ENCODE measurements around the gene CCDC134. TPM values are rescaled to one million over a fixed set of nuclear protein-coding genes. Genes with fewer than 3 reads are reported as not detected.

The CCDC134 gene
- polyA plus RNA-seq, 4 donors, result 2.2 to 7.6 (median 3.7) TPM

Other genes with a start within 250 kb of the CCDC134 start
- gene CSDC2, start 239.7 kb upstream of the CCDC134 start, polyA plus RNA-seq, result 1 to 10 TPM in 2 of 4 donors, under 1 TPM in 2; 0.45 to 2.7 (median 1.3) TPM
- gene PMM1, start 210.8 kb upstream of the CCDC134 start, polyA plus RNA-seq, result 100 to 1,000 TPM in 2 of 4 donors, 10 to 100 TPM in 2; 45.5 to 125 (median 90.4) TPM
- gene DESI1, start 179.6 kb upstream of the CCDC134 start, polyA plus RNA-seq, result 10 to 100 TPM; 16.5 to 33.4 (median 21.4) TPM
- 100 to 1,000 TPM; 138 to 248 (median 166) TPM for gene XRCC6, start 179.4 kb upstream of the CCDC134 start, polyA plus RNA-seq
- 100 to 1,000 TPM in 3 of 4 donors, 10 to 100 TPM in 1; 82.1 to 149 (median 113) TPM for gene SNU13, start 111.8 kb upstream of the CCDC134 start, polyA plus RNA-seq
- 10 to 100 TPM in 1 of 4 donors, 1 to 10 TPM in 3; 1.1 to 16.8 (median 4.2) TPM for gene MEI1, start 101.2 kb upstream of the CCDC134 start, polyA plus RNA-seq
- 10 to 100 TPM; 14.1 to 82.2 (median 48.1) TPM for gene SREBF2, start 32.4 kb downstream of the CCDC134 start, polyA plus RNA-seq
- under 1 TPM in 2 of 4 donors, not detected in 2; 0.04 to 0.10 TPM for gene SHISA8, start 114.4 kb downstream of the CCDC134 start, polyA plus RNA-seq
- gene TNFRSF13C, start 126.1 kb downstream of the CCDC134 start, polyA plus RNA-seq, result 1 to 10 TPM in 2 of 4 donors, under 1 TPM in 1, not detected in 1; 0.54 to 2.5 (median 1.3) TPM
- gene CENPM, start 146.5 kb downstream of the CCDC134 start, polyA plus RNA-seq, result 10 to 100 TPM in 2 of 4 donors, 1 to 10 TPM in 2; 2.2 to 42.0 (median 8.0) TPM
- gene SEPTIN3, start 168.8 kb downstream of the CCDC134 start, polyA plus RNA-seq, result 1 to 10 TPM in 1 of 4 donors, under 1 TPM in 2, not detected in 1; 0.49 to 1.2 (median 0.81) TPM
- gene WBP2NL, start 198.1 kb downstream of the CCDC134 start, polyA plus RNA-seq, result 1 to 10 TPM in 3 of 4 donors, under 1 TPM in 1; 0.52 to 2.2 (median 1.5) TPM

Data from small intestine (tissue), 4 donors.